HG02678 (cell line): ENCODE measurements around the gene NFKBIE.

Experiments used
- ATAC-seq: cut with Tn5 transposase; IDR thresholded peaks from one replicate; pipeline ENCODE4 v1.9.1; 2021; ENCODE audit warnings: mild to moderate bottlenecking, moderate library complexity; ENCODE audit not compliant: unreplicated experiment

Gene NFKBIE

DNA sequence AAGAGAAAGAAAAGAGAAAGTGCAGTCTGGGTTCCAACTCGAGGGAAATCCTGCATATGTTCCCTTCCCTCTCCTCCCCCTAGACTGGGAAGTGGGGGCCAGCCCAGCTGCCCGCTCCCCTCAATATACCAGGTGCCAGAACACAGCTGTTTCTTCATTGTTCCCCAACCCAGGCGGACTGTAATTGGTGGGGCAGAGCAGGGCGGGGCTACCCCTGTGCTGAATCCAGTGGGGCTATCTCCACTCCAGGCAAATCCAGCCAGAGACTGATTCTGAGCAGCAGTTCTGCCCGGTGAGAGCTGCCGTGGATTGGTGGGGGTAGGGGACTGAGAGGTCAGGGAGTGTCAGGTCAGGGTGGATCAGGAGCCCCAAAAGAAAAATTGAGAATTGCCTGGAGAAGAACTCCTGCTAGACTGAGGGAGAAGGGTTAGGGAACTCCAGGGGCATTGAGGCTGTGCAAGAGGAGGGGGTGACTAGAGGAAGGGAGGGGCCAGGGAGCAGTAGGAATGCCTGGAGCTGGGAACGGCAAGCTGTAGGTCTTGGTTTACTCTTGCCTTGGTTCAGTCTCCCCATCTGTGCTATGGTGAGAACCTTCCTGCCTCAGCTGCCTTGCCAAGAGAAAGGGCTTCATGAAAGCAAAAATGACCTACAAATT, 48.5 kb downstream of the NFKBIE start, which contains the start of gene MYMX:
MYMX (plus strand) TSS at position 250 of the 655 bp plus-strand sequence. CDS start 546 bp downstream, outside the sequence.
- no peak for ATAC-seq

DNA sequence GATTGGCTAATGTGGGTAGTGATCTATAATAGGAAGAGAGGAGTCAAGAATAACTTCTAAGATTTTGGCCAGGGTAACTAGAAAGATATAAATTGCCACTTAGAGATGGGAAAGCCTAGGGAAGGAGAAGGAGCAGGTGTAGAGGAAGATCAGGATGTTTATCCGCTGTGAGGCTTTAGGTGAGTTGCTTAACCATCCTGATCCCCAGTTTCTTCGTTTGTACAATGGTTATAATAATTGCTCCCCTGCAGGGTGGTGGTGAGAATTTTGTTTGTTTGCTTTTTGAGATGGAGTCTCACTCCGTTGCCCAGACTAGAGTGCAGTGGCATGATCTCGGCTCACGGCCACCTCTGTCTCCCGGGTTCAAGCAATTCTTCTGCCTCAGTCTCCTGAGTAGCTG, 51.0 kb downstream of the NFKBIE start:
- no peak for ATAC-seq

DNA sequence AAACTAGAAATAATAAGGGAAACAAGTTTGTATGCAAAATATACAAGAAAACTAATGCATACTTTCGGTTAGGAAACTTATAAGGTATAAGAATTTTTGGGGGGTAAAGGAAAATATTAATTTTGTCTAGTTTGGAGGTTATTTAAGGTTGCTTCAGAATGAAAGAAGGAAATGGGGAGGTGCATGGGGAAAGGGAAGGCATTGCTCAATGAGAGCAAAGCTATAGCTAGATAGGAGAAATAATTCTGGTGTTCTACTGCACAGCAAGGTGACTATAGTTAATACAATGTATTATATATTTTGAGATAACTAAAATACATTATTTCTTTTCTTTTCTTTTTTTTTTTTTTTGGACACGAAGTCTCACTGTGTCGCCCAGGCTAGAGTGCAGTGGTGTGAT, 54.1 kb downstream of the NFKBIE start:
- no peak for ATAC-seq
